WTC11 (cell line): ENCODE measurements around the gene TMEM253. TPM values are rescaled to one million over a fixed set of nuclear protein-coding genes. Genes with fewer than 3 reads are reported as not detected.

Experiments
- ATAC-seq: fragments of 200-7000 bp; cut with Tn5 transposase; 2 replicates; pipeline ENCODE4 v1.10.0; 2021; ENCODE audit warnings: mild to moderate bottlenecking, moderate library complexity
- CTCF ChIA-PET: fragments of 300-600 bp; sonication (Branson Sonifier 250); formaldehyde crosslinking; loops from one replicate; lab custom pipeline; 2021; ENCODE audit warnings: antibody characterized with exemption; lab: Charles Lee
- POLR2A ChIA-PET: fragments of 350-600 bp; sonication (Branson Sonifier 250); formaldehyde crosslinking; loops from one replicate; lab custom pipeline; 2021; ENCODE audit warnings: antibody characterized with exemption; lab: Charles Lee
- DNase-seq: peaks from one replicate; pipeline ENCODE4 v3.0.0; 2021; ENCODE audit warnings: low spot score
- H3K27ac Mint-ChIP-seq: 2 replicates; pipeline ENCODE4 v1.8.0; 2021; ENCODE audit warnings: mixed read lengths
- H3K27me3 Mint-ChIP-seq: 2 replicates; pipeline ENCODE4 v1.8.0; 2021; ENCODE audit warnings: low read depth, mild to moderate bottlenecking, moderate library complexity, mixed read lengths
- H3K36me3 Mint-ChIP-seq: 2 replicates; pipeline ENCODE4 v1.8.0; 2021; ENCODE audit warnings: mixed read lengths
- H3K4me1 Mint-ChIP-seq: 2 replicates; pipeline ENCODE4 v1.8.0; 2022; ENCODE audit warnings: mixed read lengths
- H3K4me3 Mint-ChIP-seq: 2 replicates; pipeline ENCODE4 v1.8.0; 2021; ENCODE audit warnings: mild to moderate bottlenecking, moderate library complexity, mixed read lengths
- H3K9me3 Mint-ChIP-seq: 2 replicates; pipeline ENCODE4 v1.8.0; 2021; ENCODE audit warnings: mixed read lengths
- ARID4B ChIP-seq: sonication (generic); formaldehyde crosslinking; IDR thresholded peaks from 2 replicates; pipeline ENCODE4 v1.8.0; 2023; ENCODE audit warnings: missing genetic modification reagents, mild to moderate bottlenecking, borderline replicate concordance
- CBFB ChIP-seq: sonication (generic); formaldehyde crosslinking; IDR thresholded peaks from 2 replicates; pipeline ENCODE4 v1.8.1; 2022; ENCODE audit warnings: mild to moderate bottlenecking, low read depth, missing genetic modification reagents
- CDX4 ChIP-seq: fragments of 250-450 bp; sonication (Bioruptor Pico); IDR thresholded peaks from 2 replicates; pipeline ENCODE4 v1.9.0; 2021; ENCODE audit warnings: moderate library complexity, mild to moderate bottlenecking, inconsistent platforms, borderline replicate concordance
- E2F1 ChIP-seq: sonication (generic); formaldehyde crosslinking; IDR thresholded peaks from 2 replicates; pipeline ENCODE4 v1.8.0; 2022; ENCODE audit warnings: mild to moderate bottlenecking, missing genetic modification reagents
- E2F5 ChIP-seq: sonication (generic); formaldehyde crosslinking; IDR thresholded peaks from 2 replicates; pipeline ENCODE4 v1.8.1; 2022; ENCODE audit warnings: mild to moderate bottlenecking, moderate library complexity, missing genetic modification reagents
- FOXP1 ChIP-seq: sonication (generic); formaldehyde crosslinking; IDR thresholded peaks from 2 replicates; pipeline ENCODE4 v1.8.0; 2022; ENCODE audit warnings: missing genetic modification reagents, mild to moderate bottlenecking, moderate library complexity, borderline replicate concordance
- GRHL2 ChIP-seq: fragments of 250-450 bp; sonication (Bioruptor Pico); IDR thresholded peaks from 2 replicates; pipeline ENCODE4 v1.8.0; 2022; ENCODE audit warnings: mild to moderate bottlenecking, moderate library complexity; ENCODE audit not compliant: insufficient replicate concordance, severe bottlenecking
- GTF2I ChIP-seq: fragments of 250-450 bp; sonication (Bioruptor Pico); conservative IDR thresholded peaks from 2 replicates; pipeline ENCODE4 v1.4.0; 2021; ENCODE audit warnings: mild to moderate bottlenecking
- KAT7 ChIP-seq: sonication (generic); formaldehyde crosslinking; IDR thresholded peaks from 2 replicates; pipeline ENCODE4 v1.8.1; 2023; ENCODE audit warnings: missing genetic modification reagents, mild to moderate bottlenecking, borderline replicate concordance
- MXD4 ChIP-seq: fragments of 250-450 bp; sonication (Bioruptor Pico); IDR thresholded peaks from 2 replicates; pipeline ENCODE4 v1.8.0; 2021; ENCODE audit warnings: mild to moderate bottlenecking, moderate library complexity, borderline replicate concordance
- SMAD4 ChIP-seq: sonication (generic); formaldehyde crosslinking; IDR thresholded peaks from 2 replicates; pipeline ENCODE4 v1.8.0; 2022; ENCODE audit warnings: mild to moderate bottlenecking, missing genetic modification reagents
- STAT6 ChIP-seq: sonication (generic); formaldehyde crosslinking; conservative IDR thresholded peaks from 2 replicates; pipeline ENCODE4 v1.8.1; 2023; ENCODE audit warnings: mild to moderate bottlenecking, low read depth, missing genetic modification reagents, moderate library complexity
- USF1 ChIP-seq: sonication (generic); formaldehyde crosslinking; IDR thresholded peaks from 2 replicates; pipeline ENCODE4 v1.8.0; 2022; ENCODE audit warnings: mild to moderate bottlenecking, missing genetic modification reagents
- ZNF317 ChIP-seq: sonication (generic); formaldehyde crosslinking; IDR thresholded peaks from 2 replicates; pipeline ENCODE4 v1.8.1; 2023; ENCODE audit warnings: low read depth, mild to moderate bottlenecking, moderate library complexity, missing genetic modification reagents, borderline replicate concordance
- ZNF416 ChIP-seq: fragments of 250-450 bp; sonication (Bioruptor Pico); IDR thresholded peaks from 2 replicates; pipeline ENCODE4 v1.9.0; 2021; ENCODE audit warnings: mild to moderate bottlenecking, inconsistent platforms
- ZNF423 ChIP-seq: fragments of 250-450 bp; sonication (Bioruptor Pico); IDR thresholded peaks from 2 replicates; pipeline ENCODE4 v2.1.2; 2022; ENCODE audit warnings: mild to moderate bottlenecking, moderate library complexity
- total RNA-seq: library from RNA; stranded (reverse); gene quantifications from 3 replicates; pipeline ENCODE4 v1.2.3, GENCODE V29; 2021

The TMEM253 gene
- total RNA-seq, 1 experiment from 2014 or later: 1.7 TPM

- TF ChIP-seq ARID4B (CRISPR knock-in tag): no peak
- TF ChIP-seq ZNF423 (CRISPR knock-in tag): no peak
Observed at GRCh38 chr14:21073921-21074320, 26.9 kb upstream of the TMEM253 start (continued).

GRCh38 chr14:21074398-21075272, 26.2 kb upstream of the TMEM253 start:
- CTCF ChIA-PET: interaction anchor here (1.3 to 2.0 kb wide), 3 partner anchors 16 to 60 kb away, joined by 4 to 10 read pairs (median 7); no protein-coding TSS in a partner anchor
- ATAC-seq: no peak
- Mint-ChIP-seq H3K27me3 (no peaks in the 10 kb centered on the region), H3K36me3 (peaks cover 56% of the 10 kb centered on the region), H3K27ac (no peak overlapping the region), H3K4me3 (no peak overlapping the region), H3K4me1 (peaks cover 17% of the 10 kb centered on the region), H3K9me3 (no peaks in the 10 kb centered on the region)
- POLR2A ChIA-PET: no interaction called here
- DNase-seq: no peak
- TF ChIP-seq STAT6 (CRISPR knock-in tag): no peak
- TF ChIP-seq FOXP1: no peak
- TF ChIP-seq E2F5 (CRISPR knock-in tag): no peak
- no peak for TF ChIP-seq E2F1 (CRISPR knock-in tag)
- no peak for TF ChIP-seq SMAD4 (CRISPR knock-in tag)
- TF ChIP-seq CDX4 (CRISPR knock-in tag): no peak
- no peak for TF ChIP-seq GTF2I (CRISPR knock-in tag)
- no peak for TF ChIP-seq ZNF317 (CRISPR knock-in tag)
- TF ChIP-seq KAT7 (CRISPR knock-in tag): no peak
- TF ChIP-seq ZNF416 (CRISPR knock-in tag): no peak
- TF ChIP-seq GRHL2 (CRISPR knock-in tag): no peak
- TF ChIP-seq CBFB: no peak
- TF ChIP-seq USF1: no peak
- TF ChIP-seq MXD4 (CRISPR knock-in tag): no peak
